ENCODE data around the gene NYAP1.

DNA sequence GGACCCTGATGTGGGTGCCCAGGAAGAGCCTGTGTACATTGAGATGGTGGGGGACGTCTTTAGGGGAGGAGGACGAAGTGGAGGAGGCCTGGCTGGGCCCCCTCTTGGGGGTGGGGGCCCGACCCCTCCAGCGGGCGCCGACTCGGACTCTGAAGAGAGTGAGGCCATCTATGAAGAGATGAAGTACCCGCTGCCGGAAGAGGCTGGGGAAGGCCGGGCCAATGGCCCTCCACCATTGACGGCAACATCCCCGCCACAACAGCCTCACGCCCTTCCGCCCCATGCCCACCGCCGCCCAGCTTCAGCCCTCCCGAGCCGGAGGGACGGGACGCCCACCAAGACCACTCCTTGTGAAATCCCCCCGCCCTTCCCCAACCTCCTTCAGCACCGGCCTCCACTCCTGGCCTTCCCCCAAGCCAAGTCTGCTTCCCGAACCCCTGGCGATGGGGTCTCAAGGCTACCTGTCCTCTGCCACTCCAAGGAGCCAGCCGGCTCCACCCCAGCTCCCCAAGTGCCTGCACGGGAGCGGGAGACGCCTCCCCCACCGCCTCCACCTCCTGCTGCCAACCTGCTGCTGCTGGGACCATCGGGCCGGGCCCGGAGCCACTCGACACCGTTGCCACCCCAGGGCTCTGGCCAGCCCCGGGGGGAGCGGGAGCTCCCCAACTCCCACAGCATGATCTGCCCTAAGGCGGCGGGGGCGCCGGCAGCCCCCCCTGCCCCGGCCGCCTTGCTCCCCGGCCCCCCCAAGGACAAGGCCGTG is 4.8 kb downstream of the NYAP1 start:
- TF ChIP-seq SP1 (IDR thresholded peaks at IDR 0.05; ENCODE audit: low read depth, low read length) (no peak), POLR2A (IDR thresholded peaks at IDR 0.05; ENCODE audit: control extremely low read depth in 1 of 2, low read depth in 2 of 2, low read length in 2 of 2) (no peak), POLR2AphosphoS5 (IDR thresholded peaks at IDR 0.05; ENCODE audit: low read depth, low read length) (no peak), RBBP5 (IDR thresholded peaks at IDR 0.05; ENCODE audit: borderline replicate concordance, low read depth, low read length) (no peak), SRF (IDR thresholded peaks at IDR 0.05; ENCODE audit: low read depth, low read length) (no peak), BCL11A (IDR thresholded peaks at IDR 0.05; ENCODE audit: low read depth in 2 of 2, low read length in 2 of 2) (no peak), SP2 (IDR thresholded peaks at IDR 0.05; ENCODE audit: low read length) (no peak), GABPA (IDR thresholded peaks at IDR 0.05; ENCODE audit: borderline replicate concordance, insufficient read depth, low read length) (no peak), SIN3A (conservative IDR thresholded peaks at IDR 0.05 in 1 of 2, IDR thresholded peaks at IDR 0.05 in 1 of 2; ENCODE audit: low read depth in 1 of 2, low read length in 2 of 2) (no peak), MAFK (IDR thresholded peaks at IDR 0.05; ENCODE audit: low read depth, low read length) (no peak)
- TF ChIP-seq, protein P1, sequence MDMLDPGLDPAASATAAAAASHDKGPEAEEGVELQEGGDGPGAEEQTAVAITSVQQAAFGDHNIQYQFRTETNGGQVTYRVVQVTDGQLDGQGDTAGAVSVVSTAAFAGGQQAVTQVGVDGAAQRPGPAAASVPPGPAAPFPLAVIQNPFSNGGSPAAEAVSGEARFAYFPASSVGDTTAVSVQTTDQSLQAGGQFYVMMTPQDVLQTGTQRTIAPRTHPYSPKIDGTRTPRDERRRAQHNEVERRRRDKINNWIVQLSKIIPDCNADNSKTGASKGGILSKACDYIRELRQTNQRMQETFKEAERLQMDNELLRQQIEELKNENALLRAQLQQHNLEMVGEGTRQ (IDR thresholded peaks at IDR 0.05; ENCODE audit: low read length) = no peak
- TF ChIP-seq, protein P2, sequence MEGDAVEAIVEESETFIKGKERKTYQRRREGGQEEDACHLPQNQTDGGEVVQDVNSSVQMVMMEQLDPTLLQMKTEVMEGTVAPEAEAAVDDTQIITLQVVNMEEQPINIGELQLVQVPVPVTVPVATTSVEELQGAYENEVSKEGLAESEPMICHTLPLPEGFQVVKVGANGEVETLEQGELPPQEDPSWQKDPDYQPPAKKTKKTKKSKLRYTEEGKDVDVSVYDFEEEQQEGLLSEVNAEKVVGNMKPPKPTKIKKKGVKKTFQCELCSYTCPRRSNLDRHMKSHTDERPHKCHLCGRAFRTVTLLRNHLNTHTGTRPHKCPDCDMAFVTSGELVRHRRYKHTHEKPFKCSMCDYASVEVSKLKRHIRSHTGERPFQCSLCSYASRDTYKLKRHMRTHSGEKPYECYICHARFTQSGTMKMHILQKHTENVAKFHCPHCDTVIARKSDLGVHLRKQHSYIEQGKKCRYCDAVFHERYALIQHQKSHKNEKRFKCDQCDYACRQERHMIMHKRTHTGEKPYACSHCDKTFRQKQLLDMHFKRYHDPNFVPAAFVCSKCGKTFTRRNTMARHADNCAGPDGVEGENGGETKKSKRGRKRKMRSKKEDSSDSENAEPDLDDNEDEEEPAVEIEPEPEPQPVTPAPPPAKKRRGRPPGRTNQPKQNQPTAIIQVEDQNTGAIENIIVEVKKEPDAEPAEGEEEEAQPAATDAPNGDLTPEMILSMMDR (IDR thresholded peaks at IDR 0.05; ENCODE audit: control extremely low read depth in 1 of 3, insufficient read depth in 1 of 3, low read depth in 1 of 3, low read length in 3 of 3) = no peak
- TF ChIP-seq, protein P3, sequence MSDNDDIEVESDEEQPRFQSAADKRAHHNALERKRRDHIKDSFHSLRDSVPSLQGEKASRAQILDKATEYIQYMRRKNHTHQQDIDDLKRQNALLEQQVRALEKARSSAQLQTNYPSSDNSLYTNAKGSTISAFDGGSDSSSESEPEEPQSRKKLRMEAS (IDR thresholded peaks at IDR 0.05) = no peak

All from H1 (cell line).